ENCODE results near the gene TRIM61. TPM values are rescaled to one million over a fixed set of nuclear protein-coding genes. Genes with fewer than 3 reads are reported as not detected.

TRIM61 gene
- total and polyA plus RNA-seq, 2 donors (not counting 1 experiment from before 2014, with no cell fraction given), result 2.5 to 4.5 TPM

GRCh38 chr4:165013691-165014090, 36.2 kb upstream of the TRIM61 start:
- no peaks in the 10 kb centered on the region for H3K27me3 ChIP-seq (ENCODE audit: control insufficient read depth, insufficient read depth, low read length)
- H2AFZ ChIP-seq (ENCODE audit: low read length), result no peak overlapping the region
- DNase-seq (ENCODE audit: low read depth in 2 of 2), result no peak
- no peak overlapping the region for H3K4me2 ChIP-seq (ENCODE audit: extremely low read depth, insufficient read depth, low read length)
- H3K36me3 ChIP-seq (ENCODE audit: control insufficient read depth, insufficient read depth, low read length), result no peaks in the 10 kb centered on the region
- H3K9me3 ChIP-seq (ENCODE audit: control insufficient read depth, insufficient read depth, low read depth, low read length), result no peaks in the 10 kb centered on the region
- H4K20me1 ChIP-seq (ENCODE audit: control insufficient read depth, extremely low read depth, insufficient read depth, low read length), result no peaks in the 10 kb centered on the region
- no peak overlapping the region for H3K4me3 ChIP-seq (replicated peaks in 1 of 4; ENCODE audit: control extremely low read depth in 1 of 4, insufficient read depth in 1 of 4, low read depth in 3 of 4, low read length in 4 of 4)
- no peak overlapping the region for H3K9ac ChIP-seq (ENCODE audit: insufficient read depth, low read length)
- no peaks in the 10 kb centered on the region for H3K4me1 ChIP-seq (ENCODE audit: control insufficient read depth, extremely low read depth, insufficient read depth, low read length)
- no peak overlapping the region for H3K27ac ChIP-seq (ENCODE audit: insufficient read depth, low read length)
- H3K79me2 ChIP-seq (ENCODE audit: control insufficient read depth, insufficient read depth, low read length), result no peaks in the 10 kb centered on the region
- TF ChIP-seq CTCF (conservative IDR thresholded peaks at IDR 0.05 in 1 of 2, IDR thresholded peaks at IDR 0.05 in 1 of 2; ENCODE audit: low read depth in 1 of 2, low read length in 2 of 2) (no peak), EZH2 (IDR thresholded peaks at IDR 0.05; ENCODE audit: low read length, missing control alignments) (no peak)

- H2AFZ ChIP-seq (ENCODE audit: low read length), result no peak overlapping the region
- DNase-seq (ENCODE audit: low read depth in 2 of 2), result no peak
- no peaks in the 10 kb centered on the region for H3K4me1 ChIP-seq (ENCODE audit: control insufficient read depth, extremely low read depth, insufficient read depth, low read length)
- H3K36me3 ChIP-seq (ENCODE audit: control insufficient read depth, insufficient read depth, low read length), result no peaks in the 10 kb centered on the region
- H3K9me3 ChIP-seq (ENCODE audit: control insufficient read depth, insufficient read depth, low read depth, low read length), result no peaks in the 10 kb centered on the region
- TF ChIP-seq EZH2 (IDR thresholded peaks at IDR 0.05; ENCODE audit: low read length, missing control alignments) (no peak), CTCF (conservative IDR thresholded peaks at IDR 0.05 in 1 of 2, IDR thresholded peaks at IDR 0.05 in 1 of 2; ENCODE audit: low read depth in 1 of 2, low read length in 2 of 2) (no peak)
- no peak overlapping the region for H3K4me3 ChIP-seq (replicated peaks in 1 of 4; ENCODE audit: control extremely low read depth in 1 of 4, insufficient read depth in 1 of 4, low read depth in 3 of 4, low read length in 4 of 4)
- H3K4me2 ChIP-seq (ENCODE audit: extremely low read depth, insufficient read depth, low read length), result no peak overlapping the region
- H4K20me1 ChIP-seq (ENCODE audit: control insufficient read depth, extremely low read depth, insufficient read depth, low read length), result no peaks in the 10 kb centered on the region
- no peak overlapping the region for H3K9ac ChIP-seq (ENCODE audit: insufficient read depth, low read length)
- no peak overlapping the region for H3K27ac ChIP-seq (ENCODE audit: insufficient read depth, low read length)
- H3K27me3 ChIP-seq (ENCODE audit: control insufficient read depth, insufficient read depth, low read length), result no peaks in the 10 kb centered on the region
- H3K79me2 ChIP-seq (ENCODE audit: control insufficient read depth, insufficient read depth, low read length), result no peaks in the 10 kb centered on the region
Measured at GRCh38 chr4:165011403-165011802, 33.9 kb upstream of the TRIM61 start.

- Histone ChIP-seq H3K9me3 (ENCODE audit: control insufficient read depth, insufficient read depth, low read depth, low read length) (no peaks in the 10 kb centered on the region), H3K36me3 (ENCODE audit: control insufficient read depth, insufficient read depth, low read length) (no peaks in the 10 kb centered on the region), H3K79me2 (ENCODE audit: control insufficient read depth, insufficient read depth, low read length) (no peaks in the 10 kb centered on the region), H3K4me3 (replicated peaks in 1 of 4; ENCODE audit: control extremely low read depth in 1 of 4, insufficient read depth in 1 of 4, low read depth in 3 of 4, low read length in 4 of 4) (no peak overlapping the region), H3K4me2 (ENCODE audit: extremely low read depth, insufficient read depth, low read length) (no peak overlapping the region), H3K9ac (ENCODE audit: insufficient read depth, low read length) (no peak overlapping the region), H3K27ac (ENCODE audit: insufficient read depth, low read length) (no peak overlapping the region), H3K27me3 (ENCODE audit: control insufficient read depth, insufficient read depth, low read length) (no peaks in the 10 kb centered on the region), H4K20me1 (ENCODE audit: control insufficient read depth, extremely low read depth, insufficient read depth, low read length) (no peaks in the 10 kb centered on the region), H3K4me1 (ENCODE audit: control insufficient read depth, extremely low read depth, insufficient read depth, low read length) (no peaks in the 10 kb centered on the region), H2AFZ (ENCODE audit: low read length) (no peak overlapping the region)
- DNase-seq (ENCODE audit: low read depth in 2 of 2), result no peak
- no peak for TF ChIP-seq CTCF (conservative IDR thresholded peaks at IDR 0.05 in 1 of 2, IDR thresholded peaks at IDR 0.05 in 1 of 2; ENCODE audit: low read depth in 1 of 2, low read length in 2 of 2)
- no peak for TF ChIP-seq EZH2 (IDR thresholded peaks at IDR 0.05; ENCODE audit: low read length, missing control alignments)
Measured at GRCh38 chr4:165010991-165011390, 33.5 kb upstream of the TRIM61 start.
